Omental fat pad (tissue), 4 donors: ENCODE data around the gene POGLUT2. TPM values are rescaled to one million over a fixed set of nuclear protein-coding genes. Genes with fewer than 3 reads are reported as not detected.

Experiments used
- ATAC-seq: fragments of 150-250 bp; one replicate; pipeline ENCODE4 v1.9.1; 2016; ENCODE audit warnings: mild to moderate bottlenecking, moderate library complexity; ENCODE audit not compliant: low FRiP score
- DNase-seq: peaks from one replicate; pipeline ENCODE4 v3.0.0-alpha.2; 2019; ENCODE audit warnings: low spot score
- total RNA-seq, 4 donors: library from RNA; depleted of rRNA; stranded (reverse); fragments of >200 nt; gene quantifications; one replicate each; pipeline ENCODE4 v1.1.0, GENCODE V29; 2016
- TF ChIP-seq, protein P1 (sequence below), 3 donors: fragments of 450-650 bp; IDR thresholded peaks; one replicate each; pipeline ENCODE4 v1.5.1; 2016 to 2017; ENCODE audit warnings: antibody characterized with exemption in 3 of 3, mild to moderate bottlenecking in 3 of 3, moderate library complexity in 2 of 3

The POGLUT2 gene
- total RNA-seq, 4 donors from 2014 or later: 4.2 to 6.0 (median 4.8) TPM

DNA sequence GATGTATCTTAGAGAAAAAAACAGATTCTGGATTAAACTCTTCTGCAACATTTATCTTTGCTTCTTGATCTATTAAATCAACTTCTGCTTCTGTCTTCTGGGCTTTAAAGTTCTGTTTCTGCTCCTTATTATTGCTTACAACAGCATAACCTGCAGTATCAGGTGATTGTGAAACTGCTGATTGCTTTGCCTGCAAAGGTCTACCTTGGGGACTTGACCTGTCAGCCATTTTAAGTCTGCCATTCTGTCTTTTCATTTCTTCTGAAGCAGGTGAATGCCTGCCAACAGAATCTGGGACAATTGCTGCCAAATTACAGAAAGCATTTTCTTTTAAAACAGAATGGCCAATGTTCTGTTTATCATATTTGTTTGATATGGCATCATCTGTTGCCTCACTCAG lies 56.3 kb downstream of the POGLUT2 start:
- ATAC-seq: no peak
- TF ChIP-seq, protein P1, sequence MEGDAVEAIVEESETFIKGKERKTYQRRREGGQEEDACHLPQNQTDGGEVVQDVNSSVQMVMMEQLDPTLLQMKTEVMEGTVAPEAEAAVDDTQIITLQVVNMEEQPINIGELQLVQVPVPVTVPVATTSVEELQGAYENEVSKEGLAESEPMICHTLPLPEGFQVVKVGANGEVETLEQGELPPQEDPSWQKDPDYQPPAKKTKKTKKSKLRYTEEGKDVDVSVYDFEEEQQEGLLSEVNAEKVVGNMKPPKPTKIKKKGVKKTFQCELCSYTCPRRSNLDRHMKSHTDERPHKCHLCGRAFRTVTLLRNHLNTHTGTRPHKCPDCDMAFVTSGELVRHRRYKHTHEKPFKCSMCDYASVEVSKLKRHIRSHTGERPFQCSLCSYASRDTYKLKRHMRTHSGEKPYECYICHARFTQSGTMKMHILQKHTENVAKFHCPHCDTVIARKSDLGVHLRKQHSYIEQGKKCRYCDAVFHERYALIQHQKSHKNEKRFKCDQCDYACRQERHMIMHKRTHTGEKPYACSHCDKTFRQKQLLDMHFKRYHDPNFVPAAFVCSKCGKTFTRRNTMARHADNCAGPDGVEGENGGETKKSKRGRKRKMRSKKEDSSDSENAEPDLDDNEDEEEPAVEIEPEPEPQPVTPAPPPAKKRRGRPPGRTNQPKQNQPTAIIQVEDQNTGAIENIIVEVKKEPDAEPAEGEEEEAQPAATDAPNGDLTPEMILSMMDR (IDR thresholded peaks at IDR 0.05): no peak
- DNase-seq: no peak

GRCh38 chr13:102742101-102742500 lies 56.7 kb downstream of the POGLUT2 start:
- no peak for DNase-seq
- TF ChIP-seq, protein P1 (IDR thresholded peaks at IDR 0.05): no peak

More at GRCh38 chr13:102742101-102742500, 56.7 kb downstream of the POGLUT2 start:
- ATAC-seq: no peak

Other genes starting within 250 kb of the POGLUT2 start
- 10 to 100 TPM; 38.5 to 45.5 (median 42.3) TPM for gene TPP2, start 202.0 kb downstream of the POGLUT2 start, total RNA-seq
- not detected for gene METTL21C, start 103.9 kb downstream of the POGLUT2 start, total RNA-seq
- 10 to 100 TPM in 2 of 4 donors, 1 to 10 TPM in 2; 9.5 to 11.4 (median 10.5) TPM for gene TEX30, start 25.2 kb downstream of the POGLUT2 start, total RNA-seq
- gene BIVM, start 143 bp upstream of the POGLUT2 start, total RNA-seq: 10 to 100 TPM; 12.6 to 21.4 (median 16.1) TPM
- gene ERCC5, start 47.1 kb upstream of the POGLUT2 start, total RNA-seq: 10 to 100 TPM; 42.5 to 81.8 (median 68.3) TPM